ENCODE results near the gene MCAM. TPM values are rescaled to one million over a fixed set of nuclear protein-coding genes. Genes with fewer than 3 reads are reported as not detected.

MCAM gene
- total and polyA plus RNA-seq, 2 of the 8 experiments (the other 6 are each of a cell fraction or from before 2014, with no cell fraction given): 22.4 to 32.2 TPM

- no peak for TF ChIP-seq CHD7 (IDR thresholded peaks at IDR 0.05; ENCODE audit: insufficient replicate concordance, low read length)
- no peak for TF ChIP-seq TEAD4 (IDR thresholded peaks at IDR 0.05; ENCODE audit: low read depth, low read length)
- TF ChIP-seq CREB1 (IDR thresholded peaks at IDR 0.05): no peak
- TF ChIP-seq CTBP2 (IDR thresholded peaks at IDR 0.05; ENCODE audit: borderline replicate concordance, insufficient read depth, insufficient read length, low read length): no peak
- no peak for TF ChIP-seq TBP (IDR thresholded peaks at IDR 0.05; ENCODE audit: low read depth, low read length)
- TF ChIP-seq RNF2 (IDR thresholded peaks at IDR 0.05; ENCODE audit: borderline replicate concordance, low read depth, low read length, missing control alignments, poor library complexity, severe bottlenecking): no peak
- TF ChIP-seq RXRA (IDR thresholded peaks at IDR 0.05; ENCODE audit: insufficient read depth, low read depth, low read length): no peak
- TF ChIP-seq TAF1 (IDR thresholded peaks at IDR 0.05; ENCODE audit: low read depth, low read length): no peak
- TF ChIP-seq SIRT6 (IDR thresholded peaks at IDR 0.05; ENCODE audit: low read length): no peak
- no peak for TF ChIP-seq CBX5 (IDR thresholded peaks at IDR 0.05; ENCODE audit: low read depth, low read length)
- TF ChIP-seq POLR2A (IDR thresholded peaks at IDR 0.05; ENCODE audit: control extremely low read depth in 1 of 2, low read depth in 2 of 2, low read length in 2 of 2): no peak
Observed at GRCh38 chr11:119322360-119322739, 5.4 kb upstream of the MCAM start (continued).
